Measurements from ENCODE around the gene CSMD2. TPM values are rescaled to one million over a fixed set of nuclear protein-coding genes. Genes with fewer than 3 reads are reported as not detected.

The CSMD2 gene
- total RNA-seq, 4 donors from 2014 or later, result 0.16 to 1.00 (median 0.27) TPM; not detected in 1

DNA sequence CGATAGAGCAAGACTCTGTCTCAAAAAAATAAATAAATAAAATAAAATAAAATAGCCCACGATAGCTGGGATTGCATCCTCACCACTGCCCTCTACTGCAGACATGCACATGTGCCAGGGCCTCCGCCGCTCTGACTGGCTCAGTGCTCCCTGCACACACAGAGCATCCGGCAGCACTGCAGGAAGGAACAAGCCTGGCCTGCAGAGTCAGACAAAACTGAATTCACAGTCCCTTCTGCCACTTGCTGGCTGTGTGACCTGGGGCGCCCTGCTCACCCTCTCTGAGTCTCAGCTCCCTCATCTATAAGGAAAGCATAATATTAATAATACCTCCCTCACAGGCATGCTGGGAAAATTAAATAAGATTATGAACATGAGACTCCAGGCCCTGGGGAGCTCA is 35.4 kb downstream of the CSMD2 start:
- intact Hi-C loops (cut with DNase I; ENCODE audit: low total_unique reads) (no loop called here), in situ Hi-C loops (cut with MboI; ENCODE audit: low pct_ligation_motif_present in 1 of 4, low pct_unique_long_range_greater_than_20kb in 1 of 4, low sequenced_read_pairs in 3 of 4) (no loop called here)
- Histone ChIP-seq H3K27me3 (no peaks in the 10 kb centered on the region), H3K9me3 (no peaks in the 10 kb centered on the region), H3K4me3 (no peak overlapping the region), H3K4me1 (no peaks in the 10 kb centered on the region), H3K27ac (no peak overlapping the region), H3K36me3 (no peaks in the 10 kb centered on the region)
- WGBS, 2 donors (ENCODE audit: low coverage in 1 of 2), result 40 to 82% methylated on average over 1 to 6 of the region's 6 CpGs
- TF ChIP-seq, protein P1, sequence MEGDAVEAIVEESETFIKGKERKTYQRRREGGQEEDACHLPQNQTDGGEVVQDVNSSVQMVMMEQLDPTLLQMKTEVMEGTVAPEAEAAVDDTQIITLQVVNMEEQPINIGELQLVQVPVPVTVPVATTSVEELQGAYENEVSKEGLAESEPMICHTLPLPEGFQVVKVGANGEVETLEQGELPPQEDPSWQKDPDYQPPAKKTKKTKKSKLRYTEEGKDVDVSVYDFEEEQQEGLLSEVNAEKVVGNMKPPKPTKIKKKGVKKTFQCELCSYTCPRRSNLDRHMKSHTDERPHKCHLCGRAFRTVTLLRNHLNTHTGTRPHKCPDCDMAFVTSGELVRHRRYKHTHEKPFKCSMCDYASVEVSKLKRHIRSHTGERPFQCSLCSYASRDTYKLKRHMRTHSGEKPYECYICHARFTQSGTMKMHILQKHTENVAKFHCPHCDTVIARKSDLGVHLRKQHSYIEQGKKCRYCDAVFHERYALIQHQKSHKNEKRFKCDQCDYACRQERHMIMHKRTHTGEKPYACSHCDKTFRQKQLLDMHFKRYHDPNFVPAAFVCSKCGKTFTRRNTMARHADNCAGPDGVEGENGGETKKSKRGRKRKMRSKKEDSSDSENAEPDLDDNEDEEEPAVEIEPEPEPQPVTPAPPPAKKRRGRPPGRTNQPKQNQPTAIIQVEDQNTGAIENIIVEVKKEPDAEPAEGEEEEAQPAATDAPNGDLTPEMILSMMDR (IDR thresholded peaks at IDR 0.05), result no peak
- TF ChIP-seq EP300 (IDR thresholded peaks at IDR 0.05; ENCODE audit: low read depth) (no peak), POLR2A (IDR thresholded peaks at IDR 0.05) (no peak), POLR2AphosphoS5 (IDR thresholded peaks at IDR 0.05) (no peak)
- DNase-seq, result no peak

DNA sequence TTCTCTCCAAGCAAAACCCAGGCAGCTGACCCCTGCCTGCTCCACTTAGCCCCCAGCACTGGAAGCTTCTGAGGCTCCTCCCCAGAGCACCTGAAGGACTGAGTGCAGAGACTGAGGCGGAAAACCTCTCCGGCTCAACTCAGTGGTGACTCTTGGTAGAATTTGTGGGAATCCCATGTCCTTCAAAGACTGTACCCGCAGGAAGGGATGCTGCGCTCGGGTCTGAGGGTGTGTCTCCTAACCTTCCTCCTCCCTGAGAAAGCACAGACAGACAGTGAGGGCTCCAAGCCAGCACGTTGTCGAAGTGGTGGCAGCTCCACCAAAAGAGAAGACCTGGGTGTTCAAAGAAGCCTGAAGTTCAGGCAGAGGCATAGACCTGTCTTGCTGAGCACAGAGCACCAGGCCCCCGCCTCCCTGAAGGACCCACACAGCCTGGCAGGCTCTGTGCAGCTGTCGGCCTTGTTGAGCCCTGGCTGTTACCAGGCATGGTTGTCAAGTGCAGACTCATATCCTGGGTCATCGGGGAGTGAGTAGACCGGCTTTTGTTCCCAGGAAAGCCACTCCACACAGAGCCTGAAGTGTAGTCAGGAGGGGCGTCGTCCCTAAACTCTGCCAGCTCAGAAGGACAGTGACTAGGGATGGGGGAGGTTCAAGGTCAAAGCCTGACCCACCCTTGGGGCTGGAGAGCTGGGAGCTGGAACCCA is 36.7 kb downstream of the CSMD2 start:
- TF ChIP-seq POLR2AphosphoS5 (IDR thresholded peaks at IDR 0.05), result no peak
- TF ChIP-seq, protein P1 (IDR thresholded peaks at IDR 0.05), result no peak
- TF ChIP-seq POLR2A (IDR thresholded peaks at IDR 0.05), result no peak
- TF ChIP-seq EP300 (IDR thresholded peaks at IDR 0.05; ENCODE audit: low read depth), result no peak
- no peak for DNase-seq
- in situ Hi-C loops (cut with MboI; ENCODE audit: low pct_ligation_motif_present in 1 of 4, low pct_unique_long_range_greater_than_20kb in 1 of 4, low sequenced_read_pairs in 3 of 4), result no loop called here
- Histone ChIP-seq H3K36me3 (no peaks in the 10 kb centered on the region), H3K9me3 (no peaks in the 10 kb centered on the region), H3K27me3 (no peaks in the 10 kb centered on the region), H3K4me3 (no peak overlapping the region), H3K27ac (no peak overlapping the region), H3K4me1 (no peaks in the 10 kb centered on the region)
- WGBS, 2 donors (ENCODE audit: low coverage in 1 of 2), result 84% methylated on average over 13 of the region's 13 CpGs; no CpG with 5 or more reads in 1 of the 2 donors
- intact Hi-C loops (cut with DNase I; ENCODE audit: low total_unique reads), result no loop called here

DNA sequence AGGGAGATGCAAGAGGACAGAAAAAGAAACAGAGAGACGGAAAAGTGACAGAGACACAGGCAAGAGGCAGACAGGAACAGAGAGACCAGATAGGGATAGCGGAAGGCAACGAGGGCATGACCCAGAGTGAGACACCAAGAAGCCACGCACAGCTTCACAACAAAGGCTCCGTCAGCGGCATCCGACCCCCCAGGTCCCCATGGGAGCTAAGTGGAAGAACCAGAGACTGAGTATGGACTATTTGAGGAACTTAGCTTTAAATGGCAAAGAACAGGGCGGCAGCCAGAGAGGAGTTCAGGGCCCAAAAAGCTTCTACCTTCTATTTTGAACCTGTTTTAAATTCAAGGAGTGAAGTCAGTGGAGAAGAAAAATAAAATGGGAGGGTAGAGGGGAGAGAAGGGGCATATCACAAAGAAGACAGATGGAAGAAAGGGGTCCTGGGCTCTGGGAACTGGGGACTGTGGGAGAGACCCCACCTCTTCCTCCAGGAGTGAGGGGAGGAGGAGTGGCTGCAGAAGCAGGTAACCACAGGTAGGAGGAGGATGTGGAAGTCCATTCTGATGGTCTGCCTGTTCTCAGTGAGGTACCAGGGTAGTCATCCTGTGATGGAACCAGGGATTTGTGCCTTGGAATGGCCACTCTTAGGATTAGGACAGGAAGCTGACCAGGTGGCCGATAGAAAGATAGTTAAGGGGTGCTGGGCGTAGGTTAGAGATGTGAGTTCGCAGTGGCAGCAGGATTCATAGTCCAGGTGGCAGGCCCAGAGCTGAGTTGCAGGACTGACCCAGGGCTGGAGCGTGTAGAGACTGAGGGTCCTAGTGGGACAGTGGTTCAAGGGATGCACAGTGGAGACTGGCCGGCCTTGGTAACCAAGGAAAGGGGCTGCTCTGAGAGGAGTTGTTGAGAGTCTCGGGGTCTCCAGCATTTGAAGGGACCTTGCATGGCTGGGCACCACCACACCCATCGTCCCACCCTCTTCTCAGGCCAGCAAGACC is 37.7 kb downstream of the CSMD2 start:
- intact Hi-C loops (cut with DNase I; ENCODE audit: low total_unique reads), result no loop called here
- Histone ChIP-seq H3K4me1 (no peaks in the 10 kb centered on the region), H3K9me3 (no peaks in the 10 kb centered on the region), H3K4me3 (no peak overlapping the region), H3K27me3 (no peaks in the 10 kb centered on the region), H3K36me3 (no peaks in the 10 kb centered on the region), H3K27ac (no peak overlapping the region)
- in situ Hi-C loops (cut with MboI; ENCODE audit: low pct_ligation_motif_present in 1 of 4, low pct_unique_long_range_greater_than_20kb in 1 of 4, low sequenced_read_pairs in 3 of 4), result no loop called here
- TF ChIP-seq, protein P1 (IDR thresholded peaks at IDR 0.05), result no peak
- no peak for TF ChIP-seq POLR2A (IDR thresholded peaks at IDR 0.05)
- no peak for TF ChIP-seq POLR2AphosphoS5 (IDR thresholded peaks at IDR 0.05)
- TF ChIP-seq EP300 (IDR thresholded peaks at IDR 0.05; ENCODE audit: low read depth), result no peak
- WGBS, 2 donors (ENCODE audit: low coverage in 1 of 2), result 66 to 76% methylated on average over 8 to 15 of the region's 15 CpGs
- no peak for DNase-seq

DNA sequence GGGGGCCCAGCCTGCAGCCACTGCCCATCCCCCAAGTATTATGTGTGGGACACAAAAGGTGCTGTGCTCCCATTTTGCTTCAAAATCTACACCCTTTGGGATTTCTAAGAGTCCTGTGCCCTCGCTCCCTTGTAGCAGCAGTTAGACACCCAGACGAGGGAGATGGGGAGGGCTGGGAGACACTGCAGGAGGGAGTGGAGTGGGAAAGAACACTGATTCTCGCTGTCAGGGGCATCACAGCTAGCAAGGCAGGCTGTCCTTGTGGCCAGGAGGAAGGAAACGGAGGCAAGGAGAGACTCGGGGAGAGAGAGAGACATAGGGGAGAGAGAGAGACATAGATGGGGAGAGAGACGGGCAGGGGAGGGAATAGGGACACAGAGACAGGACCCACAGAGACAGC is 38.5 kb downstream of the CSMD2 start:
- Histone ChIP-seq H3K27ac (no peak overlapping the region), H3K36me3 (no peaks in the 10 kb centered on the region), H3K4me1 (no peaks in the 10 kb centered on the region), H3K4me3 (no peak overlapping the region), H3K27me3 (no peaks in the 10 kb centered on the region), H3K9me3 (no peaks in the 10 kb centered on the region)
- intact Hi-C loops (cut with DNase I; ENCODE audit: low total_unique reads) (no loop called here), in situ Hi-C loops (cut with MboI; ENCODE audit: low pct_ligation_motif_present in 1 of 4, low pct_unique_long_range_greater_than_20kb in 1 of 4, low sequenced_read_pairs in 3 of 4) (no loop called here)
- TF ChIP-seq EP300 (IDR thresholded peaks at IDR 0.05; ENCODE audit: low read depth) (no peak), POLR2AphosphoS5 (IDR thresholded peaks at IDR 0.05) (no peak), POLR2A (IDR thresholded peaks at IDR 0.05) (no peak)
- TF ChIP-seq, protein P1 (IDR thresholded peaks at IDR 0.05), result no peak
- WGBS, 2 donors (ENCODE audit: low coverage in 1 of 2), result 47 to 61% methylated on average over 3 to 6 of the region's 6 CpGs
- DNase-seq, result no peak

Measured in transverse colon (tissue), 4 donors.